Glutamatergic neuron (in vitro differentiated cells): ENCODE data around the gene BTBD9. TPM values are rescaled to one million over a fixed set of nuclear protein-coding genes. Genes with fewer than 3 reads are reported as not detected.

Experiments
- DNase-seq: peaks from one replicate; pipeline ENCODE4 v3.0.0; 2022
- H3K27ac Mint-ChIP-seq: one replicate; pipeline ENCODE4 v1.8.0; 2020; ENCODE audit warnings: mild to moderate bottlenecking, mixed read lengths, inconsistent platforms; ENCODE audit not compliant: unreplicated experiment
- H3K27me3 Mint-ChIP-seq: one replicate; pipeline ENCODE4 v1.8.0; 2020; ENCODE audit warnings: mild to moderate bottlenecking, moderate library complexity, mixed read lengths, inconsistent platforms; ENCODE audit not compliant: unreplicated experiment
- H3K36me3 Mint-ChIP-seq: one replicate; pipeline ENCODE4 v1.8.0; 2020; ENCODE audit warnings: mild to moderate bottlenecking, mixed read lengths, inconsistent platforms; ENCODE audit not compliant: unreplicated experiment
- H3K4me1 Mint-ChIP-seq: one replicate; pipeline ENCODE4 v1.8.0; 2020; ENCODE audit warnings: mild to moderate bottlenecking, low read depth, mixed read lengths, inconsistent platforms; ENCODE audit not compliant: unreplicated experiment
- H3K4me3 Mint-ChIP-seq: one replicate; pipeline ENCODE4 v1.8.0; 2020; ENCODE audit warnings: mild to moderate bottlenecking, mixed read lengths, inconsistent platforms; ENCODE audit not compliant: unreplicated experiment
- H3K9me3 Mint-ChIP-seq: one replicate; pipeline ENCODE4 v1.8.0; 2020; ENCODE audit warnings: mild to moderate bottlenecking, moderate library complexity, mixed read lengths, inconsistent platforms; ENCODE audit not compliant: unreplicated experiment
- CTCF ChIP-seq: fragments of 200-600 bp; sonication (generic); IDR thresholded peaks from one replicate; pipeline ENCODE4 v1.5.0; 2021; ENCODE audit not compliant: partially characterized antibody, unreplicated experiment
- total RNA-seq: library from RNA; stranded (reverse); fragmentation: NEBNext Ultra II Directional; extraction: Animal tissue kit (Norgen Biotek cat#: 25700); gene quantifications from one replicate; pipeline ENCODE4 v1.2.1, GENCODE V29; 2021; ENCODE audit not compliant: unreplicated experiment

The BTBD9 gene
- total RNA-seq, 1 donor from 2014 or later = 18.8 TPM

GRCh38 chr6:38307740-38308139 is 332.0 kb downstream of the BTBD9 start:
- TF ChIP-seq CTCF = no peak
- Mint-ChIP-seq H3K27ac (no peak overlapping the region), H3K9me3 (no peaks in the 10 kb centered on the region), H3K27me3 (no peaks in the 10 kb centered on the region), H3K4me1 (peaks cover 23% of the 10 kb centered on the region), H3K4me3 (no peak overlapping the region), H3K36me3 (no peaks in the 10 kb centered on the region)
- DNase-seq = no peak

- no peaks in the 10 kb centered on the region for H3K9me3 Mint-ChIP-seq
- no peak for DNase-seq
Measured at GRCh38 chr6:38306931-38307330, 332.8 kb downstream of the BTBD9 start.

GRCh38 chr6:38305995-38306681 is 333.6 kb downstream of the BTBD9 start:
- H3K4me1 Mint-ChIP-seq = peaks cover 23% of the 10 kb centered on the region
- H3K9me3 Mint-ChIP-seq = no peaks in the 10 kb centered on the region
- no peak for TF ChIP-seq CTCF
- peaks cover 2% of the 10 kb centered on the region for H3K27me3 Mint-ChIP-seq
- no peak overlapping the region for H3K27ac Mint-ChIP-seq
- H3K36me3 Mint-ChIP-seq = no peaks in the 10 kb centered on the region
- DNase-seq = no peak
- H3K4me3 Mint-ChIP-seq = no peak overlapping the region

More at GRCh38 chr6:38306931-38307330, 332.8 kb downstream of the BTBD9 start:
- Mint-ChIP-seq H3K27ac (no peak overlapping the region), H3K27me3 (peaks cover 2% of the 10 kb centered on the region), H3K36me3 (no peaks in the 10 kb centered on the region), H3K4me3 (no peak overlapping the region), H3K4me1 (peaks cover 23% of the 10 kb centered on the region)
- TF ChIP-seq CTCF = no peak

GRCh38 chr6:38302838-38303237 is 336.9 kb downstream of the BTBD9 start:
- Mint-ChIP-seq H3K4me3 (no peak overlapping the region), H3K4me1 (peaks cover 22% of the 10 kb centered on the region), H3K27ac (no peak overlapping the region), H3K36me3 (no peaks in the 10 kb centered on the region), H3K9me3 (no peaks in the 10 kb centered on the region), H3K27me3 (peaks cover 2% of the 10 kb centered on the region)
- DNase-seq = no peak
- no peak for TF ChIP-seq CTCF

- H3K36me3 Mint-ChIP-seq = no peaks in the 10 kb centered on the region
- no peaks in the 10 kb centered on the region for H3K9me3 Mint-ChIP-seq
Measured at GRCh38 chr6:38302081-38302480, 337.6 kb downstream of the BTBD9 start.

More at GRCh38 chr6:38302081-38302480, 337.6 kb downstream of the BTBD9 start:
- H3K27ac Mint-ChIP-seq = no peak overlapping the region
- DNase-seq = no peak
- peaks cover 15% of the 10 kb centered on the region for H3K4me1 Mint-ChIP-seq
- H3K27me3 Mint-ChIP-seq = peaks cover 2% of the 10 kb centered on the region
- TF ChIP-seq CTCF = no peak
- no peak overlapping the region for H3K4me3 Mint-ChIP-seq
